Activated CD4-positive, alpha-beta T cell treated with anti-CD3 and anti-CD28 coated beads, Interleukin-2, amount 10 ng/mL, durations not matched to agents 24 days and 14 days (primary cell): ENCODE results near the gene HOXA4. TPM values are rescaled to one million over a fixed set of nuclear protein-coding genes. Genes with fewer than 3 reads are reported as not detected.

Experiments used
- DNase-seq: peaks from one replicate; pipeline ENCODE4 v3.0.0; 2022
- H3K27ac Mint-ChIP-seq: one replicate; pipeline ENCODE4 v1.8.0; 2022; ENCODE audit warnings: mild to moderate bottlenecking, mixed read lengths
- H3K27me3 Mint-ChIP-seq: one replicate; pipeline ENCODE4 v1.8.0; 2022; ENCODE audit warnings: mixed read lengths
- H3K36me3 Mint-ChIP-seq: one replicate; pipeline ENCODE4 v1.8.0; 2022; ENCODE audit warnings: low read depth, mild to moderate bottlenecking, mixed read lengths
- H3K4me1 Mint-ChIP-seq: one replicate; pipeline ENCODE4 v1.8.0; 2021; ENCODE audit warnings: mixed read lengths
- H3K4me3 Mint-ChIP-seq: one replicate; pipeline ENCODE4 v1.8.0; 2022; ENCODE audit warnings: mild to moderate bottlenecking, moderate library complexity, mixed read lengths
- H3K9me3 Mint-ChIP-seq: one replicate; pipeline ENCODE4 v1.8.0; 2021; ENCODE audit warnings: mixed read lengths
- intact Hi-C: fragments of 100-400 bp; cut with micrococcal nuclease; formaldehyde crosslinking; loops from one replicate; pipeline ENCODE4 v1.15.1; 2023
- total RNA-seq: library from RNA; stranded (reverse); gene quantifications from 2 replicates; pipeline ENCODE4 v1.2.3, GENCODE V29; 2022

Gene HOXA4
- total RNA-seq, 1 donor from 2014 or later = not detected

- H3K27ac Mint-ChIP-seq = peak overlapping the region; percentile 54
- peaks cover 81% of the 10 kb centered on the region for H3K27me3 Mint-ChIP-seq
- H3K9me3 Mint-ChIP-seq = peaks cover 6% of the 10 kb centered on the region
- DNase-seq = no peak
- H3K4me1 Mint-ChIP-seq = peaks cover 12% of the 10 kb centered on the region
- H3K4me3 Mint-ChIP-seq = no peak overlapping the region
- H3K36me3 Mint-ChIP-seq = peaks cover 5% of the 10 kb centered on the region
- intact Hi-C loops = loop anchor here (2.0 kb wide), 2 partner anchors 15 to 85 kb away; partner anchors contain the start of gene EVX1
Measured at GRCh38 chr7:27157702-27158431, 27.3 kb upstream of the HOXA4 start.

- H3K4me3 Mint-ChIP-seq = peak overlapping the region; percentile 30
- peaks cover 5% of the 10 kb centered on the region for H3K36me3 Mint-ChIP-seq
Measured at GRCh38 chr7:27156916-27157701, 26.6 kb upstream of the HOXA4 start.

GRCh38 chr7:27156508-27156898 lies 25.9 kb upstream of the HOXA4 start, which contains the start of gene HOXA7:
HOXA7 (minus strand) TSS chr7:27156675; CDS start chr7:27156545, 130 bp downstream.
- peaks cover 14% of the 10 kb centered on the region for H3K4me1 Mint-ChIP-seq
- peaks cover 5% of the 10 kb centered on the region for H3K36me3 Mint-ChIP-seq
- H3K27me3 Mint-ChIP-seq = peaks cover 81% of the 10 kb centered on the region
- peak within 1 kb of the TSS; percentile 81 for H3K27ac Mint-ChIP-seq
- peak; percentile 58 for DNase-seq
- peaks cover 6% of the 10 kb centered on the region for H3K9me3 Mint-ChIP-seq
- intact Hi-C loops = loop anchor here (2.0 kb wide), 2 partner anchors 16 to 86 kb away; partner anchors contain the start of gene EVX1
- peak within 1 kb of the TSS; percentile 30 for H3K4me3 Mint-ChIP-seq

More at GRCh38 chr7:27156916-27157701, 26.6 kb upstream of the HOXA4 start:
- intact Hi-C loops = loop anchor here (2.0 kb wide), 2 partner anchors 16 to 86 kb away; partner anchors contain the start of gene EVX1
- Mint-ChIP-seq H3K9me3 (peaks cover 6% of the 10 kb centered on the region), H3K27ac (peak overlapping the region; percentile 75), H3K4me1 (peaks cover 12% of the 10 kb centered on the region), H3K27me3 (peaks cover 80% of the 10 kb centered on the region)
- DNase-seq = peak; percentile 65

GRCh38 chr7:27155816-27156507 lies 25.4 kb upstream of the HOXA4 start:
- H3K4me1 Mint-ChIP-seq = peaks cover 16% of the 10 kb centered on the region
- DNase-seq = peak; percentile 67
- peak overlapping the region; percentile 81 for H3K27ac Mint-ChIP-seq
- peaks cover 6% of the 10 kb centered on the region for H3K9me3 Mint-ChIP-seq
- H3K27me3 Mint-ChIP-seq = peaks cover 83% of the 10 kb centered on the region
- peaks cover 5% of the 10 kb centered on the region for H3K36me3 Mint-ChIP-seq
- intact Hi-C loops = loop anchor here (2.0 kb wide), 2 partner anchors 17 to 87 kb away; partner anchors contain the start of gene EVX1
- no peak overlapping the region for H3K4me3 Mint-ChIP-seq

- Mint-ChIP-seq H3K4me1 (peaks cover 15% of the 10 kb centered on the region), H3K27me3 (peaks cover 88% of the 10 kb centered on the region), H3K27ac (peak overlapping the region; percentile 81), H3K36me3 (peaks cover 5% of the 10 kb centered on the region), H3K4me3 (peak overlapping the region; percentile 18), H3K9me3 (peaks cover 6% of the 10 kb centered on the region)
- intact Hi-C loops = no loop called here
- DNase-seq = peak; percentile 67
Measured at GRCh38 chr7:27154901-27155815, 24.6 kb upstream of the HOXA4 start.

GRCh38 chr7:27154369-27154768 lies 23.8 kb upstream of the HOXA4 start:
- no peak overlapping the region for H3K4me3 Mint-ChIP-seq
- intact Hi-C loops = no loop called here
- peaks cover 6% of the 10 kb centered on the region for H3K9me3 Mint-ChIP-seq
- peak overlapping the region; percentile 75 for H3K27ac Mint-ChIP-seq
- DNase-seq = no peak
- peaks cover 88% of the 10 kb centered on the region for H3K27me3 Mint-ChIP-seq
- H3K36me3 Mint-ChIP-seq = peaks cover 5% of the 10 kb centered on the region
- H3K4me1 Mint-ChIP-seq = peaks cover 15% of the 10 kb centered on the region

- Mint-ChIP-seq H3K4me1 (peaks cover 15% of the 10 kb centered on the region), H3K27me3 (peaks cover 86% of the 10 kb centered on the region), H3K9me3 (peaks cover 6% of the 10 kb centered on the region), H3K36me3 (peaks cover 5% of the 10 kb centered on the region), H3K27ac (peak overlapping the region; percentile 18), H3K4me3 (no peak overlapping the region)
- intact Hi-C loops = no loop called here
- no peak for DNase-seq
Measured at GRCh38 chr7:27153526-27153925, 23.0 kb upstream of the HOXA4 start.

GRCh38 chr7:27152816-27153442 lies 22.4 kb upstream of the HOXA4 start:
- Mint-ChIP-seq H3K9me3 (peaks cover 2% of the 10 kb centered on the region), H3K27ac (no peak overlapping the region), H3K4me3 (no peak overlapping the region), H3K27me3 (peaks cover 86% of the 10 kb centered on the region), H3K36me3 (peaks cover 5% of the 10 kb centered on the region), H3K4me1 (peaks cover 15% of the 10 kb centered on the region)
- intact Hi-C loops = no loop called here
- no peak for DNase-seq

GRCh38 chr7:27151931-27152815 lies 21.6 kb upstream of the HOXA4 start, which contains the start of gene HOXA3:
HOXA3 (minus strand) TSS chr7:27152583; CDS start chr7:27110640, 41,943 bp downstream.
- H3K27ac Mint-ChIP-seq = peak within 1 kb of the TSS; percentile 25
- peaks cover 82% of the 10 kb centered on the region for H3K27me3 Mint-ChIP-seq
- peaks cover 5% of the 10 kb centered on the region for H3K36me3 Mint-ChIP-seq
- no peaks in the 10 kb centered on the region for H3K9me3 Mint-ChIP-seq
- peak within 1 kb of the TSS; percentile 69 for H3K4me3 Mint-ChIP-seq
- intact Hi-C loops = loop anchor here (1.0 to 2.0 kb wide), 4 partner anchors 8 to 55 kb away; partner anchors contain the start of gene HOXA9
- DNase-seq = no peak
- H3K4me1 Mint-ChIP-seq = peaks cover 15% of the 10 kb centered on the region

GRCh38 chr7:27151341-27151930 lies 20.9 kb upstream of the HOXA4 start:
- Mint-ChIP-seq H3K27me3 (peaks cover 84% of the 10 kb centered on the region), H3K9me3 (no peaks in the 10 kb centered on the region), H3K4me1 (peaks cover 15% of the 10 kb centered on the region), H3K27ac (peak overlapping the region; percentile 25), H3K4me3 (peak overlapping the region; percentile 69), H3K36me3 (peaks cover 5% of the 10 kb centered on the region)
- peak; percentile 58 for DNase-seq
- intact Hi-C loops = loop anchor here (1.0 to 2.0 kb wide), 4 partner anchors 9 to 55 kb away; partner anchors contain the start of gene HOXA9
